Measurements from ENCODE around the gene MYH10.
"Not testable (repeated sequence)": the region's sequence is repeated elsewhere in the genome, so short reads cannot be mapped to it uniquely, and the experiment has no call there.

MYH10 gene

DNA sequence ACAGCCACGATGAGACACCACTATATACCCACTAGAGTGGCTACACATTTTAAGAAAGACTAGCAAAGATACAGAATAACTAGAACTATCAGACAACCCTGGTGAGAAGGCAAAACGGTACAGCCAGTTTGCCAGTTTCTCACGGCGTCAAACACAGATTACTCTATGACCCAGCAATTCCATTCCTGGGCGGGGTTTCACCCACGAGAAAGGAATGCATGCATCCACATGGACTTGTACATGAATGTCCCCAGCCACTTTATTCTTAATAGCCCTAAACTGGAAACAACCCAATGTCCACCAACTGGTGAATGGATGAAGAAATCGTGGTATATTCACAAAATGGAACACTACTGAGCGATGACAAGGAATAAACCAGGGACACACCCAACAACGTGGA is 74.5 kb downstream of the MYH10 start:
- no peak for DNase-seq (ENCODE audit: low read depth in 2 of 2)

DNA sequence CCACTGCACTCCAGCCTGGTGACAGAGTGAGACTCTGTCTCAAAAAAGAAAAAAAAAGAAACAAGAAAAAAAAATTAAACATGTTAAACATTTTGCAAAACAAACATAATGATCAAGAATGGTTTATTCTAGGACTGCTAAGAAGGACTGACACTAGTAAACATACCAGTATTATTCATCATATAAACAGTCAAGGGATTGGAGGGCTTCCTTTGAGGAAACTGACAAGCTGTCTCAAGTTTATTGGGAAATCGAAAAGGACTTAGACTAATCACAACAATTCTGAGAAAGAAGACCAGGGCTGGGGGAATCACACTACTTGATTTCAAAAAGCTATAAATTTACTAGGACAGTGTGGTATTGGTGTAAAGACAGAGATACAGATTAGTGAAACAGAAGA is 75.5 kb downstream of the MYH10 start:
- no peak for DNase-seq (ENCODE audit: low read depth in 2 of 2)

DNA sequence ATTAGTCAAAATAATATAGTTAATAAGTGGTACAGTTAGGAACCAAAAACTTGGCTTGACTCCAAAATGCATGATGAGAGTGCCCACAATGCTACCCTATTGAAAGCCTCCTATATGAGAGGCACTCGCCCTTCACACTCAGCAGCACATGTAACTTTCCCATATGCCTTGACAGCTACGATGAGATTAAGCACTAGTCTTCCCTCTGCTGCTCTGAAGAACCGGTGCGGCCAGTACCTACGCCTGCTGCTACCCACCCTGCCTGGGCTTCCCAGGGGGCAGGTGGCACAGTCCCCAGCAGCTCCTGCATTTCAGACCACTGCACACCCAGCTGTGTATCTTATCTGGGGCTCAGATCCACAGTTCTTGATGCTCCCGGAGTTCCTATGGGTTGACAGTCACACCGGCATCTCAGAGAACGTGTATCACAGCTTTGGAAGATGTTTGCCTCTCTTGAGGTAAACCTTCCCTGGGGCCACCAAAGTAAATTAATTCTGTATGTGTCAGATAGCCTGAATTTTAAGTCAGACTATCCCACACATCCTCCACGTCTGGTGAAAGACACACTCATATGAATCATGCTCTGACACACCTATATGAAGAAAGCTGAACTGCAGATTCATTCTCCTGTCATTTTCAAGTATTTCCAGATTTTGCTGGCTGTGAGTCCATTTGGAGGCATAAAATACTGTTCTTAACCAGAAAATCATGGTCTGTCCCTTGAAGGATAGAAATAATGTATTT is 77.8 kb downstream of the MYH10 start:
- no peak for DNase-seq (ENCODE audit: low read depth in 2 of 2)

DNA sequence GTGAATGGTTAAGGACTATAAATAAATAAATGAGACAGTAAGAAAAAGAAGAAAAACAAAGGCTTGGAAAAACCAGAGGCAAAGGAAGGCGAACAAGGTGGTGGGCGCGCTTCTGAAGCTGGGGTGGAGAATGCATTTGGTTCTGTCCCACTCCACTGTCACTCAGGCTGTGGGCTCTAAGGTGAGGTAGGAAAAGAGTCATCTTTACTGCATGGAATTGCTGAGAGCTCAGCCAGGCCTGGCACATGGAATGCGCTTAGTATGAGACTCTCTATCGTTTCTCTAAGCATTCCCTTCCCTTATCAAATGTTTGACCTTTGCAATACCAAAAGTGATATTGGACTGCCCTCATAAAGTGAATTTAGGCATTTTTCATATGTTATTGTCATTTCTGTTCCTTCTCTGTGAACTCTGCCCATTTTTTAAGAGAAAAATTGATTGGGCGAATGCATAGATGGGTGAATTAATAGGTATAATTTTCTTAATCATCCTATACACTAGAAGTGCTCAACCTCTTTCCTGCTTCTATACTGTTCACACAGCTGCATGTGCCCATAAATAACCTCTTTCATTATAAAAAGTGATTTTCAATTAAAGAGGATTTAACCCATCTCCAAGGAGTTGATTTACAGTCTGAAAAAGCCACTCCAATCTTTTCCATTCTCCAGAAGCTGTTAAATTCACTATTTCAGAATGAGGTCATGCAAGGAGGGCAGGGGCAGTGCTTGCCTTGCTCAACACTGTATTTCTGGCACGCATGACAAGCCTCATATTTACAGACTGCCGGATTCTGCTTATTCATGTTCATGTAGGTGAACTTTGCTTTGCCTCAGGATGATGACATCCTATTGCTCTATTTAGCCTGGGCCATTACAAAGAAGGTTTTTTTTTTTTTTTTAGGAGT is 87.7 kb downstream of the MYH10 start:
- DNase-seq (ENCODE audit: low read depth in 2 of 2) = no peak

DNA sequence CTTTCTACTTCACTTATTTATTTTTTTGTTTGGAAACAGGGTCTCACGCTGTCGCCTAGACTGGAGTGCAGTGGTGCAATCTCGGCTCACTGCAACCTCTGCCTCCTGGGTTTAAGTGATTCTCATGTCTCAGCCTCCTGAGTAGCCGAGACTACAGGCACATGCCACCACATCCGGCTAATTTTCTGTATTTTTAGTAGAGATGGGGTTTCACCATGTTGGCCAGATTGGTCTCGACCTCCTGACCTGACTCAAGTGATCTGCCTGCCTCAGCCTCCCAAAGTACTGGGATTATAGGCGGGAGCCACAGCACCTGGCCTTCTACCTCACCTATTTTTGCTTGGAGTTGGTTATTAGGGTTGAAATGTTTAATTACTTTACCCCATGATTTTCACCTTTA is 90.5 kb downstream of the MYH10 start:
- not testable (repeated sequence) for DNase-seq (ENCODE audit: low read depth in 2 of 2)

DNA sequence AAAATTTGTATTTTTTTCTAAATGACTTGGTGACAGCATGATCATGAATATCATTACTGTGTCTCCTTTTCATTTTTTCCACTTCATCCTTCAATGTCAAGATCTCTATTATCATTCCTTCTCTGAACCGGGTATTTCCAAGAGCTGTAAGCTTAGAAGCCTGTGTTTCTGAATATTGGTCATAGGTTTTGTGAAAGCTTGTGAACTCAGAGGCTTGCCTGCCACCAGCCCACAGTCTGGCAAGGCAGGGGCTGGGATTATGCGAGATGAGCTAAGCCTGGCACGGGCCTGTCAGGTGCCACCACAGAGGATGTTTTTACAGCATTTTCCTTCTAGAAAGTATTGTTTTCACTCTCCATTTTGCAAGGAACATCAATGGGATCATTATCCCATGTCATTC is 92.8 kb downstream of the MYH10 start:
- no peak for DNase-seq (ENCODE audit: low read depth in 2 of 2)

DNA sequence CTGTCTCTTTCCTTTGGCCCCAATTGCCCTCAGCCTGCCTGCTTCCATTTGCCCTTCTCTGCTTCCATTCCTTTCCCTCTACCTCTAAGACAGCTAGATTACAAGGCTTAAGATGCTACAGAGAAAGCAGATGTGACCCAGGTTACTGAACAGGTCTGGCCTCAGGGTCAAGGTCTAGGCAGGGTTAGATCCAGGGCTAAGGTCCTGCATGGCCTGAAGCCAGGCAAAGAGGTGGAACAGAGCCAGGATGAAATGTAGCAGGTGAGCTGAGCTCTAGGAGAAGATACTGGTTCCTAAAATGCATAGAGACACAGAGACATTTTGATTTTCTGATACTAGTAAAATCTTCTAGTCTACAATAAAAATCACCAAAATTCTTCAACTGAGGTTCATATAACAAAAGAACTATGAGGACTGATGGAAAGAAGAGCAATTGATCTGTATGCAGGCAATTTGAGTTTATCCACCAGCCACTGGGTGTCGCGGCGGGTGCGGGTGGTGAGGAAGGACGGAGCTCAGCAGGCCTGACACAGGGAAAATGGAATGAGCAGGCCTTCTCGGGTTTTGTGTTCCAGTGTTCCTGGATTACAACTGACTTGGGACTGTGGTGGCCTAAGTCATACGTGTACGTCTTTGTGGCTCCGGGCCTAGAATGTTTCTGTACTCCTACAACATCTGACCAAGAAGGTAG is 95.9 kb downstream of the MYH10 start:
- no peak for DNase-seq (ENCODE audit: low read depth in 2 of 2)

DNA sequence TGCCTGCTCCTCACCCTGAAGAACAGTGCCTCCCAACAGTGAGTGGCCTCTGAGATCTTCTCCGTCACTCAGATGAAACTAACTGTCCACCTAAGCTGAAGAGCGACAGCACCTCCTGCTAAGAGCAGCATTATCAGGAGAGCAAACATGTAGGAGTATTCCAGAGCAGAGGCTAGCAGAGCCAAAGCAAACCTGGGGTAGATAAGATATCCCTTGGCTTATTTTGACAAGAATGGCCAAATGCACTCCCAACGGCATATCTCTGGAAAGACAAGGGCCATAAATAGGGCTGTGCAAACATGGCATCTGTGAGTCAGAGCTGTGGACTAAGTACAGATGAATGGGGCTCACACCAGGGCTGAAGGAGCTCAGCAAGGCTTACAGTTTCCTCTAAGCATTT is 98.5 kb downstream of the MYH10 start:
- DNase-seq (ENCODE audit: low read depth in 2 of 2) = no peak

DNA sequence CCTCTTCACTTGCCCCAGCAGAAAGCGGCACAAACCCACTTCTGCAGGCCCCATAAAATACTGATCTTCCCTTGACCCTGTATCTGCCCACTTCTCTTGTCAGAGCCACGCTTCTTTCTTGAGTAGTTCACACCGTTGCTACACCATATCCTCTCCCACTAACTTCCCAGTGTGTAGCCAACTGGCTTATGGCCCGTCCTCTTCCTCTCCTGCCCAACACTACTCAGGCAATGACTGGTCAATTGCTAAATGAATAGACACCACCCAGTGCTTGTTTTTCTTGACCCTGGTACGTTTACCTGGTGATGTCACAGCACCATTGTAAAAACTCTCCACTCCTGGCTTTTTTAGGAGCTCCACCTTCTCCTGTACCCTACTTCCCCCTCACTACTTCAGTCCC is 107.9 kb downstream of the MYH10 start:
- no peak for DNase-seq (ENCODE audit: low read depth in 2 of 2)

DNA sequence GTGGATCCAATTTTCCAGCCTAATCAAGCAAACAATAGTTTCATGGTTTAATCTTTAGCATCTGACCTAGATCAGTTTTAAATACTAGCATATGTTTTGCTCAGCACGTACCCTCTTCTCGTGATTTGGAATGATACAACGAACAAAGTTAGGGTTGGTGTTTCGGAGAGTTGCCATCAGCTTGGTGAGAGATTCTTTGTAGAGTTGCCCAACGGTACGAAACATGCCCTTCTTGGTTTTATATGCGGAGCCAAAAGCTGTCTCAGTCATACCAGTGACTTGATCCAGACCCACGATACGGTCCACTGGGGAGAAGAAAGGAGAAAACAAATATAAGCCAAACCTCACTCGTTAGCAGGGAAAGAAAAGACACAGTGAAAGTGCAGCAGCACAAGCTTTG is 109.5 kb downstream of the MYH10 start:
- DNase-seq (ENCODE audit: low read depth in 2 of 2) = no peak

DNA sequence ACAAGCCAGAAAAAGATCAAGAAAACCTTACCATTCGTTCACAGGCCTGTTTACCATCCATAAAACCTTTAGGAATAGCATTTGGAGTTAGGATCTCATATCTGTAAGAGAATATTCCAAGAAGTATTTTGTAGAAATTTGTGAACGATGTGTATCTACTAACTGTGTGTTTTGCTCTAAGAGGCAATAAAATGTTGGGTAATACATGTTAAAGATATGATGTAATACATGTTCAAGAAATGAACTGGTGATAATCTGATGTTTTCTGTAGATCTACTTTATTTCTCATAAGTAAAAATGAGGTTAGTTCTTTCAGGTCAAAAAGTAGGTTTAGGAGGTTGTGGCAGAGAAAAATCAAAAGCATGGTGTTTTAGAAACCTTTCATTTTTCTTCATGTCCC is 111.7 kb downstream of the MYH10 start:
- no peak for DNase-seq (ENCODE audit: low read depth in 2 of 2)

DNA sequence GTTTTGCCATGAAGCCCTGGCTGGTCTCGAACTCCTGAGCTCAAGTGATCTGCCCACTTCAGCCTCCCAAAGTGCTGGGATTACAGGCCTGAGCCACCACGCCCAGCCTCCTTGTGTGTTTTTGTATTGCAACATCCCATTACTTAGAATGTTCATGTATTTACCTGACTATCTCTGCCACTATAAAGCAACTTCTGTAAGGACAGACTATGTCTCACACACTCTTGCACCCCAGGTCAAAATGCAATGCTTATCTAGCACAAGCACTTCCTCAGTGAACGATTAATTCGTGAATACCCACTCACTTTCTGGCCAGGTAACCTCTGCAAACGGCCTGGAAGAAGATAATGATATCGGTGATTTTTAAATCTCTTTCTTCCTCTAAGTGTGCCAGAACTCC is 112.2 kb downstream of the MYH10 start:
- no peak for DNase-seq (ENCODE audit: low read depth in 2 of 2)

DNA sequence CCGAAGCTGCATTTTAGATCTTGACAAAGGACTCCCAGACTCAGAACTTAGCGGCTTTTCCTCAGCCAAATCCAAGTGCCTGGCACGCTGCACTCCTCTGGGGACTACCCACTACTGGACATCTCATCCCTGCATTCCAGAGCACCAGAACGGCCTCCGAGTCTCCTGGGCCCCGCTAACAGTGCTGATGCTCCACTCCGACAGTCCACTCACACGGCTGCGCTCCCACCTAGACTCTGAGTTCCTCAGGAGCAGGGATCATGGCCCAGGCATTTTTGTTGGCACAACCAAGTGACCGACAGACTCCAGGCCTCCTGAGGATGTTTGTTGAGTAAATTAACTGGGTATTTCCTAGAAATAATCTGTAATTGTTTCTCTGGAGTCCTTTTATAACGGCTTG is 115.7 kb downstream of the MYH10 start:
- DNase-seq (ENCODE audit: low read depth in 2 of 2) = no peak

DNA sequence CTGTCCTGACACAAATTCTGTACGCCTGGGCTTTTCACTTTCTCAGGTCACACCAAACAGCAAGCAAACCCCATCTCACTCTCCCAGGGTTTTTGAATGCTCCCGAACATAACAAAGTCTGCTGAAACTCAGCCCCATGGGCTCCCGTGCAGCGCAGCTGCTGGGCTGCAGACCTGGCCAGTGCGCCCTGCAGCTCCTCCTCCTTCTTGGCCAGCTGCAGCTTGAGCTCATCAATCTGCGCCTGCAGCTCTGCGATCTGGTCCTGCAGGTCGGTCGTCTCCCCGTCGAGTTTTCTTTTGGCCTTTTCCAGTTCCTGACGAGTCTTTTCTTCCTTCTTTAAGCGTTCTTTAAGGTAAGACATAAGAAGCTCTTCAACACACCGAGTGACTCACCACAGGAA is 124.4 kb downstream of the MYH10 start:
- DNase-seq (ENCODE audit: low read depth in 2 of 2) = no peak

DNA sequence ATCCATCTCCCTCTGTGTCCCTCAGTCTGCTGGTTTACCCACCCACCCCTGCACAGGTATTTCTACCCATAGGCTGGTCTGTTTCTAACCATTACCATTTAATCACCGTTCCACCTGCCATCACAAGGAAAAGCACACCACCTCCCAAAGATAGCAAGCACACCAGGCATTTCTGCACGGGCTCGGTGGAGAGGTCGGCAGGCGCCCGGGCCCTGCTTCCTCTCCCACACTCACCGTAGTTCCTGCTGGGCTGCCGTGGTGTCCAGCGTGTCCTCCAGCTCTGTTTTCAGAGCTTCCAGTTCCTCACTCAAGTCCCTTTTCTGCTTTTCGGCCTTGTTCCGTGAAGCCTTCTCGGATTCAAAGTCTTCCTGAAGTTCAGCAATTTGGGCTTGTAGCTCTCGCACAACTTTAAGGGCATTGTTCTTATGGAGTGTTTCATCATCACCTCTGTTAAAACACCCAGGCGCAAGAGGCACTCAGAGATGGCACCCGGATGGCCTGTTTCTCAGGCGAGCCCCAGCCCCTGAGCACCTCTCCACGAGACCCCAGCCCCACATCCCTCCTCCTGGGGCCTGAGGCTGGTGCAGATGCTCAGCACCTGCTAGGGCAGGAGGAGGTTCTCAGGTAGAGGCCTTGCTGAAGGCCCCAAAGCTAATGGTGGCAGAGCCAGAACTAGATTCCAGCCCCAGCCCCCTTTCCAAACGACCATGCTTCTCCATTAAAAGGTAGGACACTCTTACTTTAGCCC is 125.9 kb downstream of the MYH10 start:
- DNase-seq (ENCODE audit: low read depth in 2 of 2) = no peak

DNA sequence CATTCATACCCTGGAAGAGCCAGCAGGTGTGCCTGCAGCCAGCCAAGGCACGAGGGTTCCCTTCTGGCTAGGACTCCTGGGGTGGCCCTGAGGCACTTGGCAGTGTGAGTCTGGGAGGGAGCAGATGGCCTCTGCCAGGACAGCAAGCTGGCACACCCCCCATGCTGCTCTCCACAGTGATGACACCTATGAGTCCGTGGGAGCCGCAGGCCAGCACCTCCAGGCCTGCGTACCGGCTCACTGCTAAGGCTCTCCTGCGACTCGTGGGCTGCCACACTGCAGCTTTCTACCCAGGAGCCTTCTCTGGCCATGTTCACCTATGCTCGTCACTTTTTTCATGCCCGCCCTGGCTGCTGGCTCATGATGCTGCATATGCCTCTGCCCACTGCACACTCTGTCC is 126.7 kb downstream of the MYH10 start:
- DNase-seq (ENCODE audit: low read depth in 2 of 2) = no peak

DNA sequence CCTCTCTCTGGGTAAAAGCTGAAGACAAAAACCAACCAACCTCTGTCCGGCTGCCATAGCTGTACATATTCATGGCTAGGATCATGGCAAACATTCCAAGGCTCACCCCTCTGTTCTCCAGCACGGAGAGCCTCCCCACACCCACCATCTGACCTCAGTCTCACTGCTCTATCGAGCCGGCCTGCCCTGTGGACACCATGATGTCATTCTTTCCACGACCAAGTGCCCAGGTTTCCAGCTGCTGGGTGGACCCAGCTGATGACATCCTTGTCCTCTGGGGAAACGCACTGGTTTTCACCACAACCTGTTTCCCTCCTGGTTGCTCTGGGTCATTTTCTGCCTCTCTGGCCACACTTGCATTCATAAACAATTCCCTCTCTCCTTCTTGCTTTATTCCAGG is 127.2 kb downstream of the MYH10 start:
- DNase-seq (ENCODE audit: low read depth in 2 of 2) = no peak

DNA sequence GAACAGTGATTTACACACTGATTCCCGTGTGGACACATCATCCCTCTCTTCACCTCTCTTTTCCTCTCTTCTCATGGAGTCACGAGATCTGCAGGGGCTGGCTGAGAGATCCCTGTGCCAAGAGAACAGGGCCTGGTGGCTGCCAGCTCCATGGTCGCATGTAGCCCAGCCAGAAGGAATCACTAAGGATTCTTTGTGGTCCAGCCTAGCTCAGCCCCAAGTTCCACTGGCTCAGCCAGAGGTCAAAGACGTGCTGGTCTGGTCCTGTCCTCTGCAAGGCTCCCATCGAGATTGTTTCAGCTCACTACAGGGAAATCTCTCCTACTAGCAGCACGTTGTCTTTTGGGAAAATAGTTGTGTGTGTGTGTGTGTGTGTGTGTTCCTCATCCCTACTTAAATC is 128.4 kb downstream of the MYH10 start:
- no peak for DNase-seq (ENCODE audit: low read depth in 2 of 2)

DNA sequence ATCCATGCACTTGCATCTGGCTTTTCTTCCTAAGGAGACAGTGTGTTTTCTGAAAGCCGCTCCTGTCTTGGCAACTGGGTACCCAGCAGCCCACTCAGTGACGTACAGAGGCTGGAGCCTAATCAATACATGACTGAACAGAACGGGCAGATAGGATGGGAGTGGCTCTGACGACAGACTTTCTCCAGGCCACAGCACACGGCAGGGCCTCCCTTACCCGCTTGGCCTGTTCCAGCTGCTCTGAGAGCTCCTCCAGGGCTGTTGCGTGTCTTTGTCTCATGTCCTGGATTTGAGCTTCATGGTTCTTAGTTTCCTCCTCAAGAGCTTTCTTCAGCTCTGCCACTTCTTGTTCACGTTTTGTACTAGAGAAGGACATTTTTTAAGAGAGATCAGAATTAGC is 129.9 kb downstream of the MYH10 start:
- DNase-seq (ENCODE audit: low read depth in 2 of 2) = no peak

DNA sequence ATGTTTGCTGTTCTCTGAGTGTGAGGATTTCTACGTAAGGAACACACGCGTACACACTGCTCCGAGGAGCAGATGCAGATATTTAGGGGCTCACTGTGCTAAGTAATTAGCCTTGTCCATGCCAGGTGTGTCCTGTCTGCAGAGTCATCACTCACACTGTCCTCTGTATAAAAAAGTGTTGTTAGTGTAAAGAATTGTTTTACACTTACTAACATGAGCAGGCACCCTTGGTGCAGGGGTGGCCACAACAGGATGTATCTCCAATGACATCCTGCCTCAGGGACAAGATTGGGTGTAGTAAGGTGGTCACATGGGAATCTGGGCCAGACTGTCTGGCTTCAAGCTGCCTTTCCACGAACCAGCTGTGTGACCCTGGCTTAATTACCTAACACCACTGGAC is 130.9 kb downstream of the MYH10 start:
- no peak for DNase-seq (ENCODE audit: low read depth in 2 of 2)

DNA sequence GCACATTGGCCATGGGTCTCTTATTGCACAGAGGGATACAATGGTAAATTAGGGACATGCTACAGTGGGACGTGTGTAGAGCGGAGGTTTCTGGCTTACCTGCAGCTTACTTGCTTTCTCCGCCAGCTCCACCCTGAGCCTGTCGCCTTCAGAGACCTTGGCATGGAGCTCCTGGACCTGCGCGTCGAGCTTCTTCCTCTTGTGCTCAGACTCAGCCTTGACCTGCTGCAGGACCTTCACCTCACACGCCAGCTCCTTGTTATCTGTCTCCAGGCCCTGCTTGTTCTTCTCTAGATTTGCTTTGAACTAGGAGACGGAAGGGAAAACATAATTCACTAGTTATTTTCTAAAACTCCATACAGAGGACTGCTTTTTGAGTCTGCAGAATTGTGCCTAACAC is 131.4 kb downstream of the MYH10 start:
- DNase-seq (ENCODE audit: low read depth in 2 of 2) = no peak

DNA sequence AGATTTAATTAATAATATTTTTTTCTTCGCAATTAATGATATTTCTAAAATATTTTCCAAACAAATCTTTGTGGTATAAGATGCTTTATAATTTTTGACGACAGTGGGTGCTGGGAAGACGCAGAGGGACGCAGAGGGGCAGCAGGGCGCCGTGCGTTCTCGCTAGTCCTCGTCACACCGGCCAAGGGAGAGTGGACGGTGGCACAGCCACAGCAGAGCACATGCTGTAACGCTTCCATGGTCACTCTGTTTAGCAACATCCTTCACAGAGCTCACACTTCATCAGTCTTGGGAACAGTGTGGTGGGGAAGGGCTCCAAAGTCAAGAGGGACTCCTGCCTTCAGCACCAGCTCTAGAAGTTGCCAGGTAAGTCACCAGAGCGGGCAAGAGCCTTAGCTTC is 134.4 kb downstream of the MYH10 start:
- no peak for DNase-seq (ENCODE audit: low read depth in 2 of 2)

Measured in stimulated activated CD4-positive, alpha-beta T cell treated with anti-CD3 and anti-CD28 coated beads, Interleukin-15, amount 100 ng/mL, for 48 hours (primary cell).